ENCODE results near the gene WTAP. TPM values are rescaled to one million over a fixed set of nuclear protein-coding genes. Genes with fewer than 3 reads are reported as not detected.

WTAP gene
- total RNA-seq: 100 to 1,000 TPM in 3 of 4 donors, 10 to 100 TPM in 1; 89.5 to 135 (median 107) TPM

- no peak for TF ChIP-seq CTCF (IDR thresholded peaks at IDR 0.05; ENCODE audit: low read depth)
Measured at GRCh38 chr6:159726918-159727716, at the start of gene WTAP. Gene WTAP, plus strand, starts transcription at chr6:159727506. Its CDS starts 8,760 bp downstream, at chr6:159736266.

GRCh38 chr6:159677506-159678165 is 49.7 kb upstream of the WTAP start:
- TF ChIP-seq CTCF (IDR thresholded peaks at IDR 0.05; ENCODE audit: low read depth): no peak

- TF ChIP-seq CTCF (IDR thresholded peaks at IDR 0.05; ENCODE audit: low read depth): no peak
Measured at GRCh38 chr6:159678574-159678973, 48.7 kb upstream of the WTAP start.

GRCh38 chr6:159679091-159680077 is 47.9 kb upstream of the WTAP start:
- no peak for TF ChIP-seq CTCF (IDR thresholded peaks at IDR 0.05; ENCODE audit: low read depth)

- TF ChIP-seq CTCF (IDR thresholded peaks at IDR 0.05; ENCODE audit: low read depth): no peak
Measured at GRCh38 chr6:159680104-159680503, 47.2 kb upstream of the WTAP start.

- no peak for TF ChIP-seq CTCF (IDR thresholded peaks at IDR 0.05; ENCODE audit: low read depth)
Measured at GRCh38 chr6:159681191-159681880, 46.0 kb upstream of the WTAP start.
